ENCODE measurements around the gene CTNNAL1.

The CTNNAL1 gene

GRCh38 chr9:108967916-108968315, 45.4 kb downstream of the CTNNAL1 start:
- no peaks in the 10 kb centered on the region for H3K27me3 ChIP-seq (ENCODE audit: low read depth, low read length)
- H3K9me3 ChIP-seq (ENCODE audit: insufficient read depth, low read length), result peaks cover 8% of the 10 kb centered on the region; the same call in 1 of the 2 replicates
- no peak overlapping the region for H3K4me3 ChIP-seq (ENCODE audit: low read length)
- H3K4me2 ChIP-seq (ENCODE audit: low read length), result no peak overlapping the region
- H3K36me3 ChIP-seq (replicated peaks; ENCODE audit: low read depth, low read length), result peaks cover 26% of the 10 kb centered on the region
- no peak overlapping the region for H2AFZ ChIP-seq (ENCODE audit: low read depth, low read length)
- TF ChIP-seq CTCF (IDR thresholded peaks at IDR 0.05; ENCODE audit: low read depth, low read length) (no peak), EZH2phosphoT487 (IDR thresholded peaks at IDR 0.05; ENCODE audit: low read depth) (no peak)
- no peaks in the 10 kb centered on the region for H3K4me1 ChIP-seq (ENCODE audit: low read length)
- H3K79me2 ChIP-seq (ENCODE audit: low read length), result no peaks in the 10 kb centered on the region
- H3K27ac ChIP-seq (ENCODE audit: low read length), result no peak overlapping the region
- no peak overlapping the region for H3K9ac ChIP-seq (ENCODE audit: low read length)
- no peaks in the 10 kb centered on the region for H4K20me1 ChIP-seq (ENCODE audit: insufficient read depth, low read length)

GRCh38 chr9:108963459-108964143, 49.7 kb downstream of the CTNNAL1 start:
- Histone ChIP-seq H3K79me2 (ENCODE audit: low read length) (no peaks in the 10 kb centered on the region), H3K4me2 (ENCODE audit: low read length) (no peak overlapping the region), H3K9me3 (ENCODE audit: insufficient read depth, low read length) (no peaks in the 10 kb centered on the region), H3K36me3 (replicated peaks; ENCODE audit: low read depth, low read length) (no peaks in the 10 kb centered on the region), H2AFZ (ENCODE audit: low read depth, low read length) (no peak overlapping the region), H4K20me1 (ENCODE audit: insufficient read depth, low read length) (no peaks in the 10 kb centered on the region), H3K27ac (ENCODE audit: low read length) (no peak overlapping the region), H3K4me3 (ENCODE audit: low read length) (no peak overlapping the region), H3K4me1 (ENCODE audit: low read length) (no peaks in the 10 kb centered on the region), H3K9ac (ENCODE audit: low read length) (no peak overlapping the region), H3K27me3 (ENCODE audit: low read depth, low read length) (no peaks in the 10 kb centered on the region)
- TF ChIP-seq EZH2phosphoT487 (IDR thresholded peaks at IDR 0.05; ENCODE audit: low read depth) (no peak), CTCF (IDR thresholded peaks at IDR 0.05; ENCODE audit: low read depth, low read length) (no peak)

- Histone ChIP-seq H3K36me3 (replicated peaks; ENCODE audit: low read depth, low read length) (no peaks in the 10 kb centered on the region), H4K20me1 (ENCODE audit: insufficient read depth, low read length) (no peaks in the 10 kb centered on the region), H2AFZ (ENCODE audit: low read depth, low read length) (no peak overlapping the region), H3K27ac (ENCODE audit: low read length) (no peak overlapping the region), H3K9me3 (ENCODE audit: insufficient read depth, low read length) (no peaks in the 10 kb centered on the region), H3K9ac (ENCODE audit: low read length) (no peak overlapping the region), H3K4me3 (ENCODE audit: low read length) (no peak overlapping the region), H3K4me1 (ENCODE audit: low read length) (no peaks in the 10 kb centered on the region), H3K4me2 (ENCODE audit: low read length) (no peak overlapping the region), H3K79me2 (ENCODE audit: low read length) (no peaks in the 10 kb centered on the region), H3K27me3 (ENCODE audit: low read depth, low read length) (no peaks in the 10 kb centered on the region)
- TF ChIP-seq EZH2phosphoT487 (IDR thresholded peaks at IDR 0.05; ENCODE audit: low read depth) (no peak), CTCF (IDR thresholded peaks at IDR 0.05; ENCODE audit: low read depth, low read length) (no peak)
Observed at GRCh38 chr9:108961151-108961550, 52.1 kb downstream of the CTNNAL1 start.

GRCh38 chr9:108960331-108960730, 53.0 kb downstream of the CTNNAL1 start:
- Histone ChIP-seq H3K79me2 (ENCODE audit: low read length) (no peaks in the 10 kb centered on the region), H4K20me1 (ENCODE audit: insufficient read depth, low read length) (no peaks in the 10 kb centered on the region), H3K36me3 (replicated peaks; ENCODE audit: low read depth, low read length) (no peaks in the 10 kb centered on the region), H3K27me3 (ENCODE audit: low read depth, low read length) (no peaks in the 10 kb centered on the region), H3K9ac (ENCODE audit: low read length) (no peak overlapping the region), H3K4me1 (ENCODE audit: low read length) (no peaks in the 10 kb centered on the region), H3K4me3 (ENCODE audit: low read length) (no peak overlapping the region), H3K4me2 (ENCODE audit: low read length) (no peak overlapping the region), H3K27ac (ENCODE audit: low read length) (no peak overlapping the region), H2AFZ (ENCODE audit: low read depth, low read length) (no peak overlapping the region), H3K9me3 (ENCODE audit: insufficient read depth, low read length) (no peaks in the 10 kb centered on the region)
- TF ChIP-seq EZH2phosphoT487 (IDR thresholded peaks at IDR 0.05; ENCODE audit: low read depth) (no peak), CTCF (IDR thresholded peaks at IDR 0.05; ENCODE audit: low read depth, low read length) (no peak)
